Prostate gland (tissue), 2 donors: ENCODE results near the gene POLD4. TPM values are rescaled to one million over a fixed set of nuclear protein-coding genes. Genes with fewer than 3 reads are reported as not detected.

Source experiments
- DNase-seq: peaks from one replicate; pipeline ENCODE4 v3.0.0-alpha.2; 2019; ENCODE audit warnings: low spot score
- H3K27ac ChIP-seq, 2 donors: fragments of 200-600 bp; sonication (generic); 2 replicates each; pipeline ENCODE4 v1.5.1; 2017 to 2019
- H3K27me3 ChIP-seq: fragments of 200-600 bp; sonication (generic); replicated peaks from 2 replicates; pipeline ENCODE4 v1.5.1; 2019; ENCODE audit not compliant: insufficient read depth
- H3K36me3 ChIP-seq, 2 donors: fragments of 200-600 bp; sonication (generic); 1 replicate in 1 of 2; 2 replicates in 1 of 2; pipeline versions ENCODE4 v1.5.1 to v1.8.1; 2017 to 2019
- H3K4me1 ChIP-seq: fragments of 200-600 bp; sonication (generic); replicated peaks from 2 replicates; pipeline ENCODE4 v1.5.1; 2019
- H3K4me3 ChIP-seq, 2 donors: fragments of 200-600 bp; sonication (generic); 2 replicates each; pipeline ENCODE4 v1.5.1; 2017 to 2019
- H3K9me3 ChIP-seq: fragments of 200-600 bp; sonication (generic); 2 replicates; pipeline ENCODE4 v1.5.1; 2017
- CTCF ChIP-seq, 4 experiments: fragments of 200-600 bp in 2 of 4; fragments of 450-650 bp in 2 of 4; sonication (generic) in 2 of 4; IDR thresholded peaks; 1 replicate in 3 of 4; 2 replicates in 1 of 4; pipeline ENCODE4 v1.5.1; 2016 to 2019; ENCODE audit warnings: antibody characterized with exemption in 4 of 4, mild to moderate bottlenecking in 2 of 4, moderate library complexity in 2 of 4
- POLR2A ChIP-seq: fragments of 450-650 bp; IDR thresholded peaks from one replicate; pipeline ENCODE4 v1.6.1; 2016; ENCODE audit warnings: antibody characterized with exemption, mild to moderate bottlenecking
- POLR2AphosphoS5 ChIP-seq: sonication (generic); formaldehyde crosslinking; IDR thresholded peaks from one replicate; pipeline ENCODE4 v1.6.1; 2017; ENCODE audit warnings: antibody characterized with exemption
- WGBS: methylation state at CpG from one replicate; pipeline ENCODE4 v1.1.5; 2018; 5-methylcytosine and 5-hydroxymethylcytosine counted together
- intact Hi-C: fragments of 100-400 bp; cut with DNase I; formaldehyde crosslinking; loops from one replicate; pipeline ENCODE4 v1.14.2; 2022
- total RNA-seq, 2 donors: library from RNA; depleted of rRNA; stranded (reverse); fragments of >200 nt; gene quantifications; one replicate each; pipeline ENCODE4 v1.1.0, GENCODE V29; 2016

The POLD4 gene
- total RNA-seq, 2 donors from 2014 or later = 95.1 to 145 TPM

GRCh38 chr11:67370351-67371076, 17.2 kb upstream of the POLD4 start:
- intact Hi-C loops = no loop called here
- Histone ChIP-seq H3K4me3 (no peak overlapping the region), H3K27ac (peak overlapping the region; percentile 54 to 56), H3K36me3 (no peaks in the 10 kb centered on the region), H3K4me1 (peaks cover 30% of the 10 kb centered on the region), H3K27me3 (no peaks in the 10 kb centered on the region), H3K9me3 (no peaks in the 10 kb centered on the region)
- TF ChIP-seq CTCF (IDR thresholded peaks at IDR 0.05) = no peak
- WGBS = 37% methylated on average over 14 of the region's 14 CpGs
- DNase-seq = no peak

GRCh38 chr11:67369801-67370284, 16.5 kb upstream of the POLD4 start:
- H3K27ac ChIP-seq = peak overlapping the region; percentile 54 to 56
- WGBS = 35% methylated on average over 12 of the region's 12 CpGs
- no peak overlapping the region for H3K4me3 ChIP-seq
- TF ChIP-seq POLR2A = no peak
- no peak for TF ChIP-seq CTCF (IDR thresholded peaks at IDR 0.05)
- TF ChIP-seq POLR2AphosphoS5 = no peak
- H3K27me3 ChIP-seq = no peaks in the 10 kb centered on the region
- peaks cover 30% of the 10 kb centered on the region for H3K4me1 ChIP-seq
- H3K36me3 ChIP-seq = no peaks in the 10 kb centered on the region
- no peak for DNase-seq
- H3K9me3 ChIP-seq = no peaks in the 10 kb centered on the region
- intact Hi-C loops = no loop called here

- Histone ChIP-seq H3K4me1 (peaks cover 30% of the 10 kb centered on the region), H3K9me3 (no peaks in the 10 kb centered on the region), H3K27ac (peak overlapping the region in 1 of 2 donors; percentile 56), H3K36me3 (no peaks in the 10 kb centered on the region), H3K4me3 (no peak overlapping the region), H3K27me3 (no peaks in the 10 kb centered on the region)
- intact Hi-C loops = no loop called here
- DNase-seq = no peak
- WGBS = 92% methylated on average over 8 of the region's 8 CpGs
- TF ChIP-seq CTCF (IDR thresholded peaks at IDR 0.05) = no peak
- TF ChIP-seq POLR2A = no peak
- no peak for TF ChIP-seq POLR2AphosphoS5
These were observed 15.9 kb upstream of the POLD4 start for GRCh38 chr11:67369275-67369674.

GRCh38 chr11:67368621-67369020, 15.3 kb upstream of the POLD4 start:
- H3K27ac ChIP-seq = no peak overlapping the region
- no peak overlapping the region for H3K4me3 ChIP-seq
- no peaks in the 10 kb centered on the region for H3K27me3 ChIP-seq
- H3K36me3 ChIP-seq = no peaks in the 10 kb centered on the region
- intact Hi-C loops = no loop called here
- TF ChIP-seq POLR2A = no peak
- TF ChIP-seq CTCF (IDR thresholded peaks at IDR 0.05) = no peak
- TF ChIP-seq POLR2AphosphoS5 = no peak
- no peaks in the 10 kb centered on the region for H3K9me3 ChIP-seq
- WGBS = 88% methylated on average over 3 of the region's 3 CpGs
- H3K4me1 ChIP-seq = peaks cover 26% of the 10 kb centered on the region
- no peak for DNase-seq

- no peaks in the 10 kb centered on the region for H3K27me3 ChIP-seq
- no peaks in the 10 kb centered on the region for H3K9me3 ChIP-seq
- intact Hi-C loops = no loop called here
- no peak overlapping the region for H3K4me3 ChIP-seq
- H3K27ac ChIP-seq = peak overlapping the region in 1 of 2 donors; percentile 32
- WGBS = 54% methylated on average over 7 of the region's 7 CpGs
- no peaks in the 10 kb centered on the region for H3K36me3 ChIP-seq
- no peak for DNase-seq
- peaks cover 26% of the 10 kb centered on the region for H3K4me1 ChIP-seq
- TF ChIP-seq CTCF (IDR thresholded peaks at IDR 0.05) = no peak
- no peak for TF ChIP-seq POLR2AphosphoS5
- TF ChIP-seq POLR2A = no peak
These were observed 14.4 kb upstream of the POLD4 start for GRCh38 chr11:67367761-67368227.
